DMS79 treated with DMSO at 0.1 percent for 48 hours (cell line): ENCODE data around the gene CAPN10.

Experiments
- DNase-seq: peaks from one replicate; lab custom pipeline; 2025; lab: John Stamatoyannopoulos, UW

Gene CAPN10

DNA sequence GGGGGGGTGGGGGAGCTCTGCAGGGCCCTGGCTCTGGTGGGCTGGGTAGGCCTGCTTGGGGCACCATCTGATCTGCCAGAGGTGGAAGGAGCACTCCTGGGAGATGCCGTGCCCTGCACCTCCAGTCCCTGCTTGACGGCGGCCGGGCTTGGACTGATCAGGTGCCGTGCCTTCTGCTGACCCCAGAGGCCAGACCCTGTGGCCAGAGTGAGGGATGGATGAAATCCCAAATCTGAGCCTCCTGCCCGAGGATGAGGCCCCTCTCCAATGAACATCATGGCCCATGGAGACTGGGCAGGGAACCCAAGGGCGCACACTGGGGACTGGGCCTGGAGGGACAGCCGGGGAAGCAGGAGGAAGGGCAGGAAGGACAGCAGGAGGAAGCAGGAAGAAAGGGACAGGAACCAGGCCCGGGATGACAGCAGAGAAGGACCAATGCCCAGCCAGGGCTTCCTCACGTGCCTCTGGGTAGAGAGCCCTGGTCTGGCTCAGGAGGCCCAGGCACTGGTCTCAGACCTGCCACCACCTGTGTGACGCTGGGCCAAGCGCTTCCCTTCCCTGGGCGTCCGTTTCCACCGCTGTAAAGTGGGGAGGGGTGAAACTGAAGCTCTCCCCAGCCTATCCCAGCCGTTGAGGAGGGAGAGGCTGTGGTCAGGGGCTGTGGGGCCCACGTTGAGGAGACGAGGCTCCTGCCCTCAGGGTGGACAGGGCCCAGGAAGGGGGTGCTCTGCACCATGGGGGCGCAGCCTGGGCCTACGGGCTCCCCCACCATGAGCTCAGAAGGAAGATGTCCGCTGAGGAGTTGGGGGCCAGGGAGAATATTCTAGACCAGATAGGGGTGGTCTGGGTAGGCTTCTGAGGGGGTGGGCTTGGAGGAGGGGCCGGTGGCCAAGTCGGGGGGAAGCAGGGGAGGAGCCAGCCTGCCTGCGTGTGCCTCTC, 37.7 kb downstream of the CAPN10 start:
- no peak for DNase-seq

- no peak for DNase-seq
These were observed 38.6 kb downstream of the CAPN10 start, which contains the start of gene GPR35 for GRCh38 chr2:240624950-240625621. Gene GPR35 (plus strand): TSS chr2:240625480. CDS start chr2:240629953, 4,473 bp downstream.

GRCh38 chr2:240626531-240627300, 40.2 kb downstream of the CAPN10 start:
- DNase-seq, result no peak

DNA sequence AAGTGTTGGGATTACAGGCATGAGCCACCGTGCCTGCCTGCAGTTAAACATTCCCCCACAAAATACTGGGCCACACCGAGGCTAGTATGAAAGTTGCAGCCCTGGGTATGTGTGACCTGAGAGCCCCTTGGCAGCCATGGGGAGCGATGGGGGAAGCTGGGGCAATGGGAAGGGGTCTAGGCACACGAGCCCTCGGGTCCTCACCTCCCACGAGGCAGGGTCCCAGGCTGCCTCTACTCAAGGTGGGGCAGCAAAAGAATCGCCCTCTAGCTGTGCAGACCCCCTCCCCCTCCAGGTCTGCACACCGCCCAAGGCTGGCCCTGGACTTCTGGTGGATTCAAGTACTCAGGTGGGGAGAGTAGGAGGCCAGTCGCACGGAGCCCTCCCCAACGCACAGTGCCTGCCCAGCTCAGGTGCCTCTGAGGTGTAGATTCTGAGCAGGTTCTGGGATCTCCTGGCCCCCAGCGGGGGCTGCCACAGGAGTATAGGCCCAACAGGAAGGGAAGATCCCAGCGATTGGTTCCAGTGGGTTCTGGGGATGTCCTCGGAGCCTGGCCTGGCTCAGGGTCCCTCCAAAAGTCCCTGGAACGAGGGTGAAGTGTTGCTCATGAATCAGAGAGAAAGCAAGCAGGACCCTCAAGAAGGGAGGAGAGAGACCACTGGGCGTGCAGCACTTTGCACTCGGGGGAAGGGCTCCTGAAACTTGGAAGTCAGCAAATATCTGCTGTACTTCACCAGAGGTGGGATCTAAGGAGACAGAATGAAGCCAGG, 41.4 kb downstream of the CAPN10 start:
- no peak for DNase-seq

DNA sequence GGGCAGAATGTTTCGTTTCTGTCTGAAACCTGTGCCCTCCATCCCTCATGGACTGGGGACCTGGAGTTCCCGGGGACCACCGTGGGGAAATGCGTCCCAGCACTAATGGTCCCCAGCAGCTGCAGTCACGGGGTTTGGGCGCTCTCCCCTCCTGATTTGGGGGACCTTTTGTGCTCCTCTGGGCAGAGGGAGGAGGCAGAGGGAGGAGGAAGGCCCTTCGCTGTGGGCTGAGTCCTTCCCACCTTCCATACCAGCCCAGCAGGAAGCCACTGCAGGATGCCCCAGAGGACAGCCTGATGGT, 41.9 kb downstream of the CAPN10 start:
- no peak for DNase-seq

DNA sequence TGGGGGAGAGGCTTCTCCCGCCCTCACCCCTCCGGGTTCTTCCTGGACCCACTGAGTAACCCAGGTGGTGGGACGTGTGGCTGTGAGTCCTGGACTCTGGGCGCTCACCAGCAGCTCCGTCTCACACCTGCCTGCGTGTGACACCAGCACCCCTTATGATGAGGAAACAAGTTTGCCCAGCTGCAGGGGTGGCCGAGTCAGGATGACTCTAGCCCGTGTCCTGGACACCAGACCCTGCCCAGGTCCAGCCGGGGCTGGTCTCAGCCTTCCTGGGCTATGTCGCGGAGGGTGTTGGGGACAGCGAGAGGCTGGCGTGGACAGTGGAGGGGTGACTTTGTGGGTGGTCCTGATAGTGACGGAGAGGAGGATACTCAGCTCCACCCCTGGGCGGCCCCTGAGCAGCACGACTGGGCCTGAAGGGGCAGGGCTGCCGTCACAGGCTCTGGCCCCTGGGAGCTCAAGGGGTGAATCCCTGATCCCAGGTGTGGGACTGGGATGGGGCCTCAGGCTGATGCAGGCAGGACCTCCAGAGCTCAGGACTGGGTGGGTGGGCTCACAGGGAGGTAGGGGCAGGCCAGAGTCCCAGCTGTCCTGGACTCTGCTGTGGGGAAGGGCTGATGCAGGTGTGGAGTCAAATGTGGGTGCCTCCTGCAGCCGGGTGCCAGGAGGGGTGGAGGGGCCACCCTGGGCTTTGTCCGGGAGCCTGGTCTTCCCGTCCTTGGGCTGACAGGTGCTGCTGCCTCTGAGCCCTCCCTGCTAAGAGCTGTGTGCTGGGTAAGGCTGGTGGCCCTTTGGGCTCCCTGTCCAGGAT, 42.5 kb downstream of the CAPN10 start:
- no peak for DNase-seq

- DNase-seq, result no peak
These were observed 43.1 kb downstream of the CAPN10 start for GRCh38 chr2:240629619-240629967.

DNA sequence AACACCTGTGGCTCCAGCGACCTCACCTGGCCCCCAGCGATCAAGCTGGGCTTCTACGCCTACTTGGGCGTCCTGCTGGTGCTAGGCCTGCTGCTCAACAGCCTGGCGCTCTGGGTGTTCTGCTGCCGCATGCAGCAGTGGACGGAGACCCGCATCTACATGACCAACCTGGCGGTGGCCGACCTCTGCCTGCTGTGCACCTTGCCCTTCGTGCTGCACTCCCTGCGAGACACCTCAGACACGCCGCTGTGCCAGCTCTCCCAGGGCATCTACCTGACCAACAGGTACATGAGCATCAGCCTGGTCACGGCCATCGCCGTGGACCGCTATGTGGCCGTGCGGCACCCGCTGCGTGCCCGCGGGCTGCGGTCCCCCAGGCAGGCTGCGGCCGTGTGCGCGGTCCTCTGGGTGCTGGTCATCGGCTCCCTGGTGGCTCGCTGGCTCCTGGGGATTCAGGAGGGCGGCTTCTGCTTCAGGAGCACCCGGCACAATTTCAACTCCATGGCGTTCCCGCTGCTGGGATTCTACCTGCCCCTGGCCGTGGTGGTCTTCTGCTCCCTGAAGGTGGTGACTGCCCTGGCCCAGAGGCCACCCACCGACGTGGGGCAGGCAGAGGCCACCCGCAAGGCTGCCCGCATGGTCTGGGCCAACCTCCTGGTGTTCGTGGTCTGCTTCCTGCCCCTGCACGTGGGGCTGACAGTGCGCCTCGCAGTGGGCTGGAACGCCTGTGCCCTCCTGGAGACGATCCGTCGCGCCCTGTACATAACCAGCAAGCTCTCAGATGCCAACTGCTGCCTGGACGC, 43.6 kb downstream of the CAPN10 start:
- no peak for DNase-seq

GRCh38 chr2:240630771-240631547, 44.4 kb downstream of the CAPN10 start:
- DNase-seq, result no peak

DNA sequence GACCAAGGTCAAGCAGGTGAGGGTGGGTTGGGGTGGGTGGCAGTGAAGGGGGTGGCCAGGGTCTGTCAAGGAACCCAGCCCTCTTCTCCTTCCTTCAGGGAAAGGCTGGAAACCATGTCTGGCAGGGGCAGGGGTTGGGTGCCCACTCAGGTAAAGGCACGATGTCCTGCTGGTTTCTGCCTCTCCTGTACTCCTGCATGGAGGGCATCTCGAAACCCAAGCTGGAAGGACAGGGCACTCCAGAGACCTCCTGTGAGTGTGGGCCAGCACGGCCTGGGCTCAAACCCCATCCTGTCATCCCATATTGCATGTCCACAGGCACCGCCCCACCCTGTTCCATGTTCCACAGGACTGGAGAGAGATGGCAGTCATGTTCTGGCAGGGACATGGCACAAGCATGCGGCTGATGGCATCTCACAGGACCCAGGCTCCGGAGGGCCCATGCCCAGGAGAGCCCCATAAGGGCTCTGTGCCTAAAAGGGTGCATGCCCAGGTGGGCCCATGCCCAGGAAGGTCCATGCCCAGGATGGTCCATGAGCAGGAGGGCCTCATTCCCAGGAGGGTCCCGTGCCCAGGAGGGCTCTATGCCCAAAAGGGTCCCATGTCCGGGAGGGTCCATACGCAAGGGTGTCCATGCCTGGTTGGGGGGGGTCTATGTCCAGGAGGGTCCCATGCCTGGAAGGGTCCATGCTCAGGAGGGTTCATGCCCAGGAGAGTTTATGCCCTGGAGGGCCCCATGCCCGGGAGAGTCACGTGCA, 45.2 kb downstream of the CAPN10 start:
- no peak for DNase-seq

DNA sequence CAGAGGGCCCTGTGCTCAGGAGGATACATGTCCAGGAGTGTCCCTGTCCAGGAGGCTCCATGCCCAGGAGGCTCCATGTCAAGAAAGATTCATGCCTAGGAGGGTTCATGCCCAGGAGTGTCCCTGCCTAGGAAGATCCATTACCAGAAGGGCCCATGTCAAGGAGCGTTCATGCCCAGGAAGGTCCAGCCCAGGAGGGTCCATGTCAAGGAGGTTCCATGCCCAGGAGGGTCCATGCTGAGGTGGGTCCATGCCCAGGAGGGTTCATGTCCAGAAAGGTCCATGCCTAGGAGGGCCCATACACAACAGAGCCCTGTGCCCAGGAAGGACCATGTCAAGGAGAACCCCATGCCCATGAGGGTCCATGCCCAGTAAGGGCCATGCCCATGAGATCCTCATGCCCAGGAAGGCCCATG, 45.8 kb downstream of the CAPN10 start:
- DNase-seq, result no peak

DNA sequence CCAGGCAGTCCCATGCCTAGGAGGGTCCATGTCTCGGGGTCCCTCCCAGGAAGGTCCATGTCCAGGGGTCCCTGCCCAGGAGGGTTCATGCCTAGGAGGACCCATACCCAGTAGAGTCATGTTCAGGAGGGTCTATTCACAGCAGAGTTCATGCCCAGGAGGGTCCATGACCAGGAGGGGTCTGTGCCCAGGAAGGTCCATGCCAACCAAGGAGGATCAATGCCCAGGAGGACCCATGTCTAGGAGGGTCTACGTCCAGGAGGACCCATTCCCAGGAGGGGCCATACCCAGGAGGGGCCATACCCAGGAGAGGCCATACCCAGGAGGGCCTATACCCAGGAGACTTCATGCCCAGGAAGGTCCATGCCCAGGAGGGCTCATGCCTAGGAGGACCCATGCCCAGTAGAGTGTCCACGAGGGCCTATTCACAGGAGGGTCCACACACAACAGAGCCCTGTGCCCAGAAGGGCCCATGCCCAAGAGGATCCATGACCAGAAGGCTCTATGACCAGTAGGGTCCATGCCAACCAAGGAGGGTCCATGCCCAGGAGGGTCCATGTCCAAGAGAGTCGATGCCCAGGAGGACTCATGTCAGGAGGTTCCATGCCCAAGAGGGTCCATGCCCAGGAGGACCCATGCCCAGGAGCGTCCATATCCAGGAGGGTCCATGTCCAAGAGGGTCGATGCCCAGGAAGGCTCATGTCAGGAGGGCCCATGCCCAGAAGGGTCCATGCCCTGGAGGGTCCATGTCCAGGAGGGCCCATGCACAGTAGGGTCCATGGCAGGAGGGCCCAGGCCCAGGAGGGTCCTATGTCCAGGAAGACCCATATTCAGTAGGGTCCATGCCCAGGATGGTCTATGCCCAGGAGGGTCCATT, 48.8 kb downstream of the CAPN10 start:
- no peak for DNase-seq

DNA sequence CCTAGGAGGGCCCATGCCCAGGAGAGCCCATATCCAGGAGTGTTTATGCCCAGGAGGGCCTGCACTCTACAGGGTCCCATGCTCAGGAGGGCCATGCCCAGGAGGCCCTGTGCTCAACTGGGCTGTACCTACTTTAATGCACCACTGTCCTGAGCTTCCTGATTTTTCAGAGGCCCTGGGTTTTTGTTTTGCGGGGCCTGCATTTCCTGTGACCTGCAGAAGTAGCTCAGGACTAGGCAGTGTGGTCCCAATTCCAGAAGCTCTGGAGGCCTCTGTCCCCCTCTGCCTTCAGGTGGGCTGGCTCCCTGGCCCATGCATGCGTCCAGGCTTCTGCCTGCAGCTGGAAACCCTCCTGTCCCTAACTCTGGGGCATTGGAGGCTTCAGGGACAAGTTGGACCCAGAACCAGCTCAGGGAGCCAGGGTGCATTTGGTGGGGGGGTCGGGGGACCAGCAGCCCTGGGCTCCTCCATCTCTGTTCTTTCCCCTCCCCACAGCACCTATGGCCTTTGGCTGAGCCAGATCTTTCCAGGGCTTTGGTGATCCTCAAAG, 49.5 kb downstream of the CAPN10 start:
- no peak for DNase-seq

DNA sequence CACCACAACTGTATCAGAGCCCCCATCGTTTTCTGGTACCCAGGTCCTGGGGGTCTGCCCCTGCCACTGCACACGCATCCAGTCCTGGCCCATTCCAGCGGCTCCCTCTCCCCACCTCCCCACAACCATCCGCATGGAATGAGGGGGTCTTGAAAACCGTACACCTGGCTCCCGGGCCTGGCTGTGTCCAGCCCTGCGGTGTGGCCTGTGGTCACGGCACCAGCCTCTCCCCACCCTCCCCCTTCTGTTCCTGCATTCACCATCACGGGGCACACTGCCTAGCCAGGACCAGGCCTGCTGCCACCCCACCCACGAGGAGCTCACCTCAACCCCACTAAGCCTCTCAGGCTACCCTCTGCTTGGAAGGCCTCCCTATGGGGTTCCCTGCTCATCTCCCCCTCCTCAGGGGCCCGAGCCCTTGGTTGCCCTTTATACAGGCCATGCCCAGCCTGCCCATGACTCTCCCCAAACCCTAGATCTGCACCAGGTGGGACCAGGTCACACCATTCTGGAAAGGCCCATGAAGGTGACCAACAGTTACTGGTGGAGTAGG, 50.1 kb downstream of the CAPN10 start:
- DNase-seq, result no peak

- DNase-seq, result no peak
These were observed 50.8 kb downstream of the CAPN10 start for GRCh38 chr2:240637116-240637900.

DNA sequence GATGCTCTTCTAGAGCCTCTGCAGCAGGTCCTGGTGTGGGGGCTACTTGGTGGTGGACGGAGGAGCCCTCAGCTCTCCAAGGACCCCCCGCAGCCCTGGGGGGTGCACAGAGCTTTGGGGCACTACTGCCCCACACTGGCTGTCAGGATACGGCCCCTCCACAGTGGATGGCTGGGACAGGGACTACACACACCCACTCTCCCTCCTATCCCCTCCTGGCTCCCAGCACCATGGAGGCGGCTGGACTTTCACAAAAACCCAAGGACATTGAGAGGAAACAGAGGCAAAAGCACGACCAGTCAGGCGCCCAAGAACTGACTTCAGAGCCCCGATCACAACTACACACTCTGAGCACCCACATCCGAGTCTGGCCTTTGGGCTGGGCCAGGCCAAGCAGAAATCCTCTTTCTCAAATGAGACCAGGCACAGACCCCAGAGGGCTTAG, 51.4 kb downstream of the CAPN10 start:
- no peak for DNase-seq
